GM13977 (cell line): ENCODE results near the gene LPAR1.

Source experiments
- DNase-seq: peaks from one replicate; pipeline ENCODE4 v3.0.0; 2012; ENCODE audit warnings: low spot score
- in situ Hi-C: fragments of 300-500 bp; cut with MboI; formaldehyde crosslinking; loops from one replicate; pipeline ENCODE4 v1.12.0; 2022; ENCODE audit warnings: low sequenced_read_pairs, low pct_unique_long_range_greater_than_20kb, mixed read lengths, inconsistent platforms; ENCODE audit not compliant: unreplicated experiment
- TF ChIP-seq, protein P1 (sequence below): IDR thresholded peaks from 2 replicates; pipeline ENCODE4 v1.5.1; 2012; ENCODE audit warnings: mild to moderate bottlenecking, control low read depth; ENCODE audit not compliant: insufficient read depth; ENCODE audit errors: extremely low read depth, missing control alignments

The LPAR1 gene

DNA sequence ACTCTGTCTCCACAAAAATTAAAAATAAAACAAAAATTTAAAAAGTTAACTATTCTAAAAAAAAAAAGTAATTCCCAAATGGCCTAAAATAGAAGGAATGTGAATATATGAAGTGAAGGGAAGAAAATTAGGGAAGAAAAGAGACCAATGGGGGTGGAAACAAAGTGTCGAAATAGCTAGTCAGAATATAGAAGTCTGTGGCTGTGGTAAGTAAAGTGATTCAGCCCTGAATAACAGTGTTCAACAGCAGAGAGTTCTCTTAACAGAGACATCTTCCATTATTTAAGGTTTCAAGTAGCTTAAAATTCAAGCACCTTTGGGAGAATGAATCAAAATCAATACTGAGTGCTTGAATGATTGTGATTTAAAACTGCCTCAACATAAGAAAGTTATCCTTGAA is 51.7 kb downstream of the LPAR1 start:
- no peak for DNase-seq
- TF ChIP-seq, protein P1, sequence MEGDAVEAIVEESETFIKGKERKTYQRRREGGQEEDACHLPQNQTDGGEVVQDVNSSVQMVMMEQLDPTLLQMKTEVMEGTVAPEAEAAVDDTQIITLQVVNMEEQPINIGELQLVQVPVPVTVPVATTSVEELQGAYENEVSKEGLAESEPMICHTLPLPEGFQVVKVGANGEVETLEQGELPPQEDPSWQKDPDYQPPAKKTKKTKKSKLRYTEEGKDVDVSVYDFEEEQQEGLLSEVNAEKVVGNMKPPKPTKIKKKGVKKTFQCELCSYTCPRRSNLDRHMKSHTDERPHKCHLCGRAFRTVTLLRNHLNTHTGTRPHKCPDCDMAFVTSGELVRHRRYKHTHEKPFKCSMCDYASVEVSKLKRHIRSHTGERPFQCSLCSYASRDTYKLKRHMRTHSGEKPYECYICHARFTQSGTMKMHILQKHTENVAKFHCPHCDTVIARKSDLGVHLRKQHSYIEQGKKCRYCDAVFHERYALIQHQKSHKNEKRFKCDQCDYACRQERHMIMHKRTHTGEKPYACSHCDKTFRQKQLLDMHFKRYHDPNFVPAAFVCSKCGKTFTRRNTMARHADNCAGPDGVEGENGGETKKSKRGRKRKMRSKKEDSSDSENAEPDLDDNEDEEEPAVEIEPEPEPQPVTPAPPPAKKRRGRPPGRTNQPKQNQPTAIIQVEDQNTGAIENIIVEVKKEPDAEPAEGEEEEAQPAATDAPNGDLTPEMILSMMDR: no peak
- in situ Hi-C loops: no loop called here

DNA sequence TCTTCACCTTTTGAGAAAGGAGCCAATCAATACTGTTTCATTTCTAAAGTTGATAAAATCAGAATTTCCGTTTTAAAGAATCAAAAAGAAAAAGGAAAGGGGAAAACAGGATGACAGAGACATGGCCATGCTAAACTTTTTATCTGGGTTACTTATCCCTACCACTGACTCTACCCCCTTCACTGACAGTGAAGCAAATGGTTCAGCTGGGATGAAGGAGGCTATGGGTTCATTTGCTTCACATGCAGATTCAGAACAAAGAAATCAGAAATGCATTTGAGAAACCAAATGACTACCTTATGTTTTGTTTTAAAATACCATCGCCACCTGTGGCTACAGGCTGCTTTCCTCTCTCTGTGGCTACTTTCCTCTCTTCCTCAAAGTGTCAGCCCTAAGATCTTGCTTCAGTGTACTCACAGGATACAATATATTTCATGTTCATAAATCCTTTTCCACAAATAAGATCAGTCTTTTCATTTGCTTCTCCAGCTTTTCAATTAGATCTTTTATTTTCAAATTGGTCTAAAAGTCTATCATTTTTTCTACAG is 53.3 kb downstream of the LPAR1 start:
- TF ChIP-seq, protein P1: no peak
- in situ Hi-C loops: no loop called here
- no peak for DNase-seq

DNA sequence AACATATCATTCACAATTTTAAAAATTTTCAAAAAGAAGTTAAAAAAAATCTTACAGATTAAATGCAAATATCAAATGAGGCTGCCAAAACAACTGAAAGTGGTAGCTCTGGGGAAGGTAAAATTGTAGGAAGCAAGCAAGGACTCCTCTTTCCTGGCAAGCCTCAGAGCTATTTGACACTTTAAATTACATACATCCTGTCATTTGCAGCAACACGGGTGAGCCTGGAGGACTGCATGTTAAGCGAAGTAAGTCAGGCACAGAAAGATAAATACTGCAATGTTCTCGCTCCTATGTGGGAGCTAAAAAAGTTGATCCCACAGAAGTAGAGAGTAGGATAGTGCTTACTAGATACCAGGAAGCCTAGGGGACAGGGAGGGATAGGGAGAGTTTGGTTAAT is 58.0 kb downstream of the LPAR1 start:
- TF ChIP-seq, protein P1: no peak
- DNase-seq: no peak
- in situ Hi-C loops: no loop called here

DNA sequence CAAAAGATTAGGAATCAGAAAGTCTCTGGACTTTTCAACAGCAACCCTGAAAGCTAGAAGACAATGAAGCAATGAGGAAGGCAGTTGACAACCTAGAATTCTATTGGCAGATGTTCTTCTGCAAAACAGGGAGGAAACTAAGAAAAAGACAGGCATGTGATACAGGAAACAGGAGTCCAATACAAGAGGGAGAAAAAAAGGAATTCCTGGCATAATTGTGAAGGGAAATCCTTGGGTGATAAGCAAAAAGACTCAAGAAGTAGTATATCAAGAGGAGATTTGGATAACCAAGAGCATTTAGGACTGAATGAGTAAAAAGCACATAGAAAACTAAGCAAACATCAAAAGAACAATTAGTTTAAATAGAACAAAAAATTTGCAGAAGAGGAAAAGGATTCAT is 58.6 kb downstream of the LPAR1 start:
- no peak for DNase-seq
- TF ChIP-seq, protein P1: no peak
- in situ Hi-C loops: no loop called here

DNA sequence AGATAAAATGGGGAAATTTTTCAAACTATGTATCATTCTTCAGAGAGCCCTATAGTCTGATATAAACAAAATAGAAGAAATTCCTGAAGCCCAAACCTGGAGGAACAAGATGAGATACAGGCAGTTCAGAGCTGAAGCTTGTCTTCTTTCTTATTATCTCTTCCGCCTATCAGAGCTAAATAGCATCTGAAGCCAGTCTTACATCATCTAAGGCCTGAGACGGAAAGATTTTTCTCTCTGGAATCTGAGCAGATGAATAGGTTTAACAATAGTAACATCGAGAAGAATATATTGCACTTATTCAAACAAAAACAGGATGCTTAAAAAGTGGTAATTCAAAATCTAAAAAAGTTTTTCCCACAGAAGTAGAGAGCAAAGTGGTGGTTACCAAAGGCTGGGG is 59.8 kb downstream of the LPAR1 start:
- DNase-seq: no peak
- TF ChIP-seq, protein P1: no peak
- in situ Hi-C loops: no loop called here

DNA sequence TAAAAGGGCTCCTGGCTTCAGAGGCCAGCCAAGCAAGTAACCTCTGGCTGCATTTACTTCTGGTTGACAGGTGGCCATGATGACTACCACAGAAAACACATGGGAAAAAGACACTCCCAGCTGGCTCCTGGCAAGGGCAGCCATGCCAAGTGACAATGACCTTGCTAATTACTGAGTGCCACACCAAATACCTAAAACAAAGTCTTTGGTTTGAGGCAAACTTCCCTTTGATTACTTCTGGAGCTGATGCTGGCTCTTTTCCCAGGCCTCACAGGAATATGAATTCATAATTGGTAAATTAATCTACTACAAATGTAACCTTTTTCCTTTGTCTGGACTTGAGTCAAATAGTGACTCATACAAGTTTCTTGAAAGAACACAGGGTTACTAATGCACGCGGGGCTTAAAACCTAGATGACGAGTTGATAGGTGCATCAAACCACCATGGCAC is 61.0 kb downstream of the LPAR1 start:
- no peak for DNase-seq
- in situ Hi-C loops: no loop called here
- TF ChIP-seq, protein P1: no peak

DNA sequence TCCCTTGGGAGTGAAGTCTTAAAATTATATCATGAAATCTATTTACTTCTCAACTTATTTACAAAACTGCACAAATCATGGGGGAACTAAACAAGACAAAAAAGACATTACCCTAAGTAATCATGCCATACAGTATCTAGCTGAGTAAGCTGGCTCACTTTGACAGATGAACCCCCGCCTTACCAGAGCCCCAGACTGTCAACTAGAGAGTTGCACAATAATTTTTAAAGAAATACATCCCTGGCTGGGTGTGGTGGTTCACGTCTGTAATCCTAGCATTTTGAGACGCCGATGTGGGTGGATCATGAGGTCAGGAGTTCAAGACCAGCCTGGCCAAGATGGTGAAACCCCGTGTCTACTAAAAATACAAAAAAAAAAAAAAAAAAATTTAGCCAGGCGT is 62.3 kb downstream of the LPAR1 start:
- DNase-seq: no peak
- in situ Hi-C loops: no loop called here
- TF ChIP-seq, protein P1: no peak
